GM12878 (cell line): ENCODE results near the gene SDK2. TPM values are rescaled to one million over a fixed set of nuclear protein-coding genes. Genes with fewer than 3 reads are reported as not detected.

Experiments
- FOXK2 ChIP-seq: fragments of 450-650 bp; IDR thresholded peaks from 2 replicates; pipeline ENCODE4 v1.6.1; 2017; ENCODE audit warnings: mild to moderate bottlenecking, moderate library complexity
- polyA plus RNA-seq, 11 experiments: library from polyadenylated mRNA; depleted of rRNA in 4 of 11; unstranded in 6 of 11; stranded (reverse) in 5 of 11; fragments of >200 nt; fragmentation: Nextera tagmentation in 4 of 11; fragmentation: Illumina TruSeq in 1 of 11; extraction: Ambion mirVana in 4 of 11; extraction: Trizol in 1 of 11; gene quantifications; 1 replicate in 1 of 11; 2 replicates in 10 of 11; pipeline versions ENCODE4 v1.2.1 to v1.2.3, GENCODE V29; 2011 to 2016; ENCODE audit warnings: inconsistent platforms in 2 of 11, missing spikeins in 2 of 11, low read depth in 1 of 11
- total RNA-seq, 4 experiments: library from RNA; depleted of rRNA in 3 of 4; stranded (reverse); fragments of >200 nt in 3 of 4; fragmentation: Illumina TruSeq in 1 of 4; extraction: Trizol in 1 of 4; gene quantifications; 2 replicates each; pipeline versions ENCODE4 v1.2.1 to v1.2.3, GENCODE V29; 2013 to 2021
- TF ChIP-seq, protein P1 (sequence below): fragments of 150-350 bp; IDR thresholded peaks from 2 replicates; pipeline ENCODE4 v1.6.1; 2016; ENCODE audit warnings: low read depth, low read length
- TF ChIP-seq, protein P2 (sequence below): fragments of 450-650 bp; formaldehyde crosslinking; IDR thresholded peaks from 2 replicates; pipeline ENCODE4 v1.4.0; 2022; ENCODE audit warnings: mild to moderate bottlenecking, moderate library complexity

Gene SDK2
- total and polyA plus RNA-seq, 10 of the 15 experiments (the other 5 are each of a cell fraction or from before 2014, with no cell fraction given), result 0.03 to 0.08 (median 0.03) TPM; not detected in 7

DNA sequence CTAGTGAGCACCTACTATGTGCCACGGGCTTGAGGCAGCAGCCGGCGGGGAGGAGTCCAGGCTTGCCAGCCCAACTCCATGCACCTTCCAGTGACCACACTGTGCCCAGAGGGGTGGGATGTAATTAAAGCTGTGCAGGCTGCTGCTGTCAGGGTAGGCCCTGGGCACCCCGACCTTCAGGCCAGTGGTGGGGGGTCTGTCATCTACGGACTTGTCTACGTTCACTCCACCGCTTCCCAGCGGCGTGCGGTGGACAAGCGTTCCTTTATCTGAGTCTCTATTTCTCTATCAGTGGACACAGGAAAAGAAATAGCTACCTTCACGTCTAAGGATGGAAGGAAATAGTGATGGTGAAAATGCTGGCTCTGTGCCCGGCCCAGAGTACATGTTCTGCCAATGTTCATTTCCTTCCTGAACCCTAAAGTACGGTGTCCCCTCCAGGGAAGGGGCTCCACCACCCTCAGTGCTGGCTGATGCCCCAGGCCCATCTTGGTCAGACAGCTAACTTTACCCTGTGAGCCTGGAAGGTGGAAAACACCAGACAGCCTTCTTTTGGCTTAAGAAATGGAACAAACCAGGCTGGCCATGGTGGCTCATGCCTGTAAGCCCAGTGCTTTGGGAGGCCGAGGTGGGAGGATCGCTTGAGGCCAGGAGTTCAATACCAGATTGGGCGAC is 135.2 kb downstream of the SDK2 start (continued):
- TF ChIP-seq, protein P1, sequence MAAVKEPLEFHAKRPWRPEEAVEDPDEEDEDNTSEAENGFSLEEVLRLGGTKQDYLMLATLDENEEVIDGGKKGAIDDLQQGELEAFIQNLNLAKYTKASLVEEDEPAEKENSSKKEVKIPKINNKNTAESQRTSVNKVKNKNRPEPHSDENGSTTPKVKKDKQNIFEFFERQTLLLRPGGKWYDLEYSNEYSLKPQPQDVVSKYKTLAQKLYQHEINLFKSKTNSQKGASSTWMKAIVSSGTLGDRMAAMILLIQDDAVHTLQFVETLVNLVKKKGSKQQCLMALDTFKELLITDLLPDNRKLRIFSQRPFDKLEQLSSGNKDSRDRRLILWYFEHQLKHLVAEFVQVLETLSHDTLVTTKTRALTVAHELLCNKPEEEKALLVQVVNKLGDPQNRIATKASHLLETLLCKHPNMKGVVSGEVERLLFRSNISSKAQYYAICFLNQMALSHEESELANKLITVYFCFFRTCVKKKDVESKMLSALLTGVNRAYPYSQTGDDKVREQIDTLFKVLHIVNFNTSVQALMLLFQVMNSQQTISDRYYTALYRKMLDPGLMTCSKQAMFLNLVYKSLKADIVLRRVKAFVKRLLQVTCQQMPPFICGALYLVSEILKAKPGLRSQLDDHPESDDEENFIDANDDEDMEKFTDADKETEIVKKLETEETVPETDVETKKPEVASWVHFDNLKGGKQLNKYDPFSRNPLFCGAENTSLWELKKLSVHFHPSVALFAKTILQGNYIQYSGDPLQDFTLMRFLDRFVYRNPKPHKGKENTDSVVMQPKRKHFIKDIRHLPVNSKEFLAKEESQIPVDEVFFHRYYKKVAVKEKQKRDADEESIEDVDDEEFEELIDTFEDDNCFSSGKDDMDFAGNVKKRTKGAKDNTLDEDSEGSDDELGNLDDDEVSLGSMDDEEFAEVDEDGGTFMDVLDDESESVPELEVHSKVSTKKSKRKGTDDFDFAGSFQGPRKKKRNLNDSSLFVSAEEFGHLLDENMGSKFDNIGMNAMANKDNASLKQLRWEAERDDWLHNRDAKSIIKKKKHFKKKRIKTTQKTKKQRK, result no peak
- TF ChIP-seq, protein P2, sequence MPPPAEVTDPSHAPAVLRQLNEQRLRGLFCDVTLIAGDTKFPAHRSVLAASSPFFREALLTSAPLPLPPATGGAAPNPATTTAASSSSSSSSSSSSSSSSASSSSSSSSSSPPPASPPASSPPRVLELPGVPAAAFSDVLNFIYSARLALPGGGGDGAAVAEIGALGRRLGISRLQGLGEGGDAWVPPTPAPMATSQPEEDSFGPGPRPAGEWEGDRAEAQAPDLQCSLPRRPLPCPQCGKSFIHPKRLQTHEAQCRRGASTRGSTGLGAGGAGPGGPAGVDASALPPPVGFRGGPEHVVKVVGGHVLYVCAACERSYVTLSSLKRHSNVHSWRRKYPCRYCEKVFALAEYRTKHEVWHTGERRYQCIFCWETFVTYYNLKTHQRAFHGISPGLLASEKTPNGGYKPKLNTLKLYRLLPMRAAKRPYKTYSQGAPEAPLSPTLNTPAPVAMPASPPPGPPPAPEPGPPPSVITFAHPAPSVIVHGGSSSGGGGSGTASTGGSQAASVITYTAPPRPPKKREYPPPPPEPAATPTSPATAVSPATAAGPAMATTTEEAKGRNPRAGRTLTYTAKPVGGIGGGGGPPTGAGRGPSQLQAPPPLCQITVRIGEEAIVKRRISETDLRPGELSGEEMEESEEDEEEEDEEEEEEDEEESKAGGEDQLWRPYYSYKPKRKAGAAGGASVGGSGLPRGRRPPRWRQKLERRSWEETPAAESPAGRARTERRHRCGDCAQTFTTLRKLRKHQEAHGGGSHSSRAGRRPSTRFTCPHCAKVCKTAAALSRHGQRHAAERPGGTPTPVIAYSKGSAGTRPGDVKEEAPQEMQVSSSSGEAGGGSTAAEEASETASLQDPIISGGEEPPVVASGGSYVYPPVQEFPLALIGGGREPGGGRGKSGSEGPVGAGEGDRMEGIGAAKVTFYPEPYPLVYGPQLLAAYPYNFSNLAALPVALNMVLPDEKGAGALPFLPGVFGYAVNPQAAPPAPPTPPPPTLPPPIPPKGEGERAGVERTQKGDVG, result no peak
- no peak for TF ChIP-seq FOXK2
